Measurements from ENCODE around the gene LRRC59.

DNA sequence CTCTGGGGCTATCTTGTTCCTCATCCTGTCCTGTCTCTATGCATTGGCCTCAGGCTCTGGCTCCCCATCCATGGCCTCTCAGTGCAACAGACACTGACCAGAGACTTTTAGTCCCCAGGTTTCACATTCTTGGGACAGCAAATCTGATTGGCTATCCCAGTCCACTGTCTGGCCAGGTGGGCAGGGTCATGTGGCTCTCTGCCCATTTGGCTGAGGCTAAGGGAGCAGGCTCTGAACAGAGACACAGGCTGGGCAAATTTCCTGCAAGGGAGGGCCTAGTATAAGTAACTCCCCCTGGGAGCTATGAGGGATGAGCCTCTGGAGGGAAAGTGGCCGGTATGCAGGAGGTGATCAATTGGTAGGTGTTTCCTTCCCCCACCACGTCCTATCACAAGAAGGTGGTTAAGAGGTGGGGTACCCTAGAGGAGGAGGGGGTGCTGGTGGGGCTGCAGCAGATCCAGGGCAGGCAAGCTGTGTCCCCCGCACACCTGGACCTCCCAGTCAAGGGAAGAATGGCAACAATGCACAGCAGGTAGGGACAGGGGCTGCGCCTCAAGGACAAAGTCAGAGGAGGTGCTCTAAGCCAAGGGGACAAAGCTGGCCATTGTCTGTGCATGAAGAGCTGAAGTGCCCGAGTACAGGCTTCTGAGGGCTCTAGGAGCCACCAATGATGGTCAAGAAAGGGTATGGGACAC is 38.2 kb downstream of the LRRC59 start:
- TF ChIP-seq, protein P1, sequence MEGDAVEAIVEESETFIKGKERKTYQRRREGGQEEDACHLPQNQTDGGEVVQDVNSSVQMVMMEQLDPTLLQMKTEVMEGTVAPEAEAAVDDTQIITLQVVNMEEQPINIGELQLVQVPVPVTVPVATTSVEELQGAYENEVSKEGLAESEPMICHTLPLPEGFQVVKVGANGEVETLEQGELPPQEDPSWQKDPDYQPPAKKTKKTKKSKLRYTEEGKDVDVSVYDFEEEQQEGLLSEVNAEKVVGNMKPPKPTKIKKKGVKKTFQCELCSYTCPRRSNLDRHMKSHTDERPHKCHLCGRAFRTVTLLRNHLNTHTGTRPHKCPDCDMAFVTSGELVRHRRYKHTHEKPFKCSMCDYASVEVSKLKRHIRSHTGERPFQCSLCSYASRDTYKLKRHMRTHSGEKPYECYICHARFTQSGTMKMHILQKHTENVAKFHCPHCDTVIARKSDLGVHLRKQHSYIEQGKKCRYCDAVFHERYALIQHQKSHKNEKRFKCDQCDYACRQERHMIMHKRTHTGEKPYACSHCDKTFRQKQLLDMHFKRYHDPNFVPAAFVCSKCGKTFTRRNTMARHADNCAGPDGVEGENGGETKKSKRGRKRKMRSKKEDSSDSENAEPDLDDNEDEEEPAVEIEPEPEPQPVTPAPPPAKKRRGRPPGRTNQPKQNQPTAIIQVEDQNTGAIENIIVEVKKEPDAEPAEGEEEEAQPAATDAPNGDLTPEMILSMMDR (IDR thresholded peaks at IDR 0.05; ENCODE audit: poor library complexity): no peak
- no peak for TF ChIP-seq EZH2 (IDR thresholded peaks at IDR 0.05; ENCODE audit: borderline replicate concordance)
